ENCODE results near the gene STXBP6.
A peak's percentile ranks its signal among the peaks of the same experiment; 100 is the strongest.

Gene STXBP6

DNA sequence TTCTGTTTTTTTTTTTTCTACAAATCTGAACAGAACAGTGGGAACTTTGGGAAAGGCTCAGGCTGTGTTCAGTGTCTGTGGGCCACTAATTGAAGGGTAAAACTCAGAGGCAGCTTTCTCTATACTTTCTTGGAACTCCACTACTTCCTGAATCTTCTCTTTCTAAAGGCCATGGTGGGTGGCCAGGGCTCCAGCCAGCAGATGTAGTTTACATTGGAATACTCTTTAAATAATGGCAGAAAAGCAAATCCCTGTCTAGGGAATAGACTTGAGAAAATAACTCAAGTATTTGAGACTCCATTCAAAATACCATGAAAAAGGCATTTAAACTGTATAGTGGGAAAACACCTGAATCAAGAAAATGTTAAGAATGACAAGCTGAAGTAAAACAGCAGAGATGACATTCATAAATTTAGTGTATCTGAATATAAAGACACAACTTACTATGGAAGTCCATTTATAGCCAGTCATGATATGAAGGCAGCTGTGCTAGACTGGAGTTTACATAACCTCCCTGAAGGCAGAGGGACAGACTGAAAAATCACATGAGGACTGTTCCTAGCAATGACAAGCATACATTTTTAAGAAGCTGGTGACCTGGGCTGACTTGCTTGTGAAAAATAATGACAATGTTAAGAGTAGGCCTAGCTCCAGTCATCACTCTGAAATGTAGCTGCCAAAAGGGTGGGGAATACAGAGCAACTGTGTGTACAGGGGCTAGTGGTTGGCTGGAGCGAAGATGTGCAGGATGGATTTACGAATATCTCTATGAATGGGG, 168.6 kb downstream of the STXBP6 start:
- no peak overlapping the region for H3K4me3 ChIP-seq
- H3K27me3 ChIP-seq = no peaks in the 10 kb centered on the region
- intact Hi-C loops (cut with DNase I; ENCODE audit: low total_unique reads) = no loop called here
- H3K27ac ChIP-seq = no peak overlapping the region
- H3K36me3 ChIP-seq = no peaks in the 10 kb centered on the region
- DNase-seq = no peak
- peaks cover 0 to 19% (median 4%) of the 10 kb centered on the region in 4 donors for H3K4me1 ChIP-seq
- TF ChIP-seq, protein P1, sequence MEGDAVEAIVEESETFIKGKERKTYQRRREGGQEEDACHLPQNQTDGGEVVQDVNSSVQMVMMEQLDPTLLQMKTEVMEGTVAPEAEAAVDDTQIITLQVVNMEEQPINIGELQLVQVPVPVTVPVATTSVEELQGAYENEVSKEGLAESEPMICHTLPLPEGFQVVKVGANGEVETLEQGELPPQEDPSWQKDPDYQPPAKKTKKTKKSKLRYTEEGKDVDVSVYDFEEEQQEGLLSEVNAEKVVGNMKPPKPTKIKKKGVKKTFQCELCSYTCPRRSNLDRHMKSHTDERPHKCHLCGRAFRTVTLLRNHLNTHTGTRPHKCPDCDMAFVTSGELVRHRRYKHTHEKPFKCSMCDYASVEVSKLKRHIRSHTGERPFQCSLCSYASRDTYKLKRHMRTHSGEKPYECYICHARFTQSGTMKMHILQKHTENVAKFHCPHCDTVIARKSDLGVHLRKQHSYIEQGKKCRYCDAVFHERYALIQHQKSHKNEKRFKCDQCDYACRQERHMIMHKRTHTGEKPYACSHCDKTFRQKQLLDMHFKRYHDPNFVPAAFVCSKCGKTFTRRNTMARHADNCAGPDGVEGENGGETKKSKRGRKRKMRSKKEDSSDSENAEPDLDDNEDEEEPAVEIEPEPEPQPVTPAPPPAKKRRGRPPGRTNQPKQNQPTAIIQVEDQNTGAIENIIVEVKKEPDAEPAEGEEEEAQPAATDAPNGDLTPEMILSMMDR (IDR thresholded peaks at IDR 0.05) = no peak
- H3K9me3 ChIP-seq = no peaks in the 10 kb centered on the region

DNA sequence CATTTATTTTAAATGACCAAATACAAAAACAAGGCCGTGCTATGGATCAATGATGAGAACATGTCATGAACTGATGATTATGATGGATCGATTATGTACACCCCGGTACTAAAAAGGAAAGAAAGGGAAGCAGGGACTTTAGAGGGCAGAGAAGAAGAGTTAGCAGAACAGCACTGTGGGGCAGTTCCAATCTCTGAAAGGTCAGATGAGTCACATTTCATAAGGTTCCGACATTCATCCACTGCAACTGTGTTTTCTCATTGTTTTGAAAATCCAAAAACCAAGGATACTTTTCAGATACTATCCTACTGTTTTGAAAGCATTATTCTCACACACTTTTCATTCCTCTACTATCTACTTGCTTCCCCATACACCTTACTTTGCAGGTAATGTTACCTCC, 169.3 kb downstream of the STXBP6 start:
- Histone ChIP-seq H3K4me3 (no peak overlapping the region), H3K27me3 (no peaks in the 10 kb centered on the region), H3K4me1 (peaks cover 0 to 19% (median 4%) of the 10 kb centered on the region in 4 donors), H3K36me3 (no peaks in the 10 kb centered on the region), H3K9me3 (no peaks in the 10 kb centered on the region), H3K27ac (no peak overlapping the region)
- TF ChIP-seq, protein P1 (IDR thresholded peaks at IDR 0.05) = no peak
- intact Hi-C loops (cut with DNase I; ENCODE audit: low total_unique reads) = no loop called here
- DNase-seq = no peak

DNA sequence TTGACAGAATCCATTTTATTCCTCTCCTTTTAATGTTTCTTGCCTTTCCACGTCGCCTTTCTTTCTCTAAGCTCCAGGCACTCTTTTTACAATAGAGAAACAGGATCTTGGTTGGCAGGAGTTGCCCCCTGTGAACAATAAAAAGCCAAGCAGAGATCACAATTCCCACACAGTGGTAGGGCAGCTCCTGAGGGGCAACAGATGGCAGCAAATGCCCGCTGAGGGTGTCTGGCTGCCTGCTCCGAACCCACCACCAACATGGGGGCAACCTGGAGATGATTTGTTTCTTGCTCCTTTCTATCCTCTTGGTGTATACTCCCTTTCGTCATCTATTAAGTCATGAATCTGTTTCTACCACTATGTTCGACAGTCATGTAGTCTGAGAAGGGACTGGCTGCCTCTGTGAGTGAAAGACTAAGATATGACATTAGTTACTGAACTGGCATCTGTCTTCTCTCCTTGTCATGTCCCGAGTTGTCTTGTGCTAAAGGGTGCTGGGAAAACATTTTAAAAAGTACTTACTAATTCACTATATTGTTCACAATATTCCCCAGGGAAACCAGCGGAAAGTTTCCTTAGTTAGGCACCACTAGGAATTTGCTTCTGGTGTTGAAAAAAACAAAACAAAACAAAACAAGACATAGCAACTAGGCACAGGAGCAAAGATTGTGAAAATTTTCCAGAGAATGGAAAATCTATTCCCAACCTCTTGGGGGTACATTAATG, 170.1 kb downstream of the STXBP6 start:
- no peaks in the 10 kb centered on the region for H3K36me3 ChIP-seq
- no peak overlapping the region for H3K27ac ChIP-seq
- H3K4me3 ChIP-seq = no peak overlapping the region
- no peaks in the 10 kb centered on the region for H3K9me3 ChIP-seq
- no peaks in the 10 kb centered on the region for H3K27me3 ChIP-seq
- TF ChIP-seq, protein P1 (IDR thresholded peaks at IDR 0.05) = no peak
- intact Hi-C loops (cut with DNase I; ENCODE audit: low total_unique reads) = no loop called here
- DNase-seq = no peak
- H3K4me1 ChIP-seq = peaks cover 0 to 19% (median 4%) of the 10 kb centered on the region in 4 donors

DNA sequence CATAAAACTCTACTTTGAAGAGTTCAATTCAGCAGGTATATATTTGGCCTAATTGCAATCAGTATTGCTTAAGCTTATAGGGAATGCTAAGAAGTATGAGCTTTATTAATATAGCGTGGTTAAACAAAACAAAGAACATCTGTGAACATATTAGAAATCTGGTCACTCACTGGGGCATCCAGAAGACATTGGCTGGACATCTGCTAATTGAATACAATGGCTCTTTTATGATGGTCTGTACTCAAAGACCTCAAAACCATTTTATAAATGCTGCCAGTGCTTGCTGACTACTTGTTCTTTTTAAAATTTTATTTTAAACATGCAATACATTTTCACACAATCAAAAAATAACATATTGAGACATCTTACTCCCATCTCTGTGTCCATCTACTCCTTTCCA, 173.0 kb downstream of the STXBP6 start:
- peaks cover 0 to 19% (median 4%) of the 10 kb centered on the region in 4 donors for H3K4me1 ChIP-seq
- TF ChIP-seq, protein P1 (IDR thresholded peaks at IDR 0.05) = no peak
- H3K4me3 ChIP-seq = no peak overlapping the region
- DNase-seq = no peak
- no peak overlapping the region for H3K27ac ChIP-seq
- H3K9me3 ChIP-seq = no peaks in the 10 kb centered on the region
- no peaks in the 10 kb centered on the region for H3K27me3 ChIP-seq
- no peaks in the 10 kb centered on the region for H3K36me3 ChIP-seq
- intact Hi-C loops (cut with DNase I; ENCODE audit: low total_unique reads) = no loop called here

DNA sequence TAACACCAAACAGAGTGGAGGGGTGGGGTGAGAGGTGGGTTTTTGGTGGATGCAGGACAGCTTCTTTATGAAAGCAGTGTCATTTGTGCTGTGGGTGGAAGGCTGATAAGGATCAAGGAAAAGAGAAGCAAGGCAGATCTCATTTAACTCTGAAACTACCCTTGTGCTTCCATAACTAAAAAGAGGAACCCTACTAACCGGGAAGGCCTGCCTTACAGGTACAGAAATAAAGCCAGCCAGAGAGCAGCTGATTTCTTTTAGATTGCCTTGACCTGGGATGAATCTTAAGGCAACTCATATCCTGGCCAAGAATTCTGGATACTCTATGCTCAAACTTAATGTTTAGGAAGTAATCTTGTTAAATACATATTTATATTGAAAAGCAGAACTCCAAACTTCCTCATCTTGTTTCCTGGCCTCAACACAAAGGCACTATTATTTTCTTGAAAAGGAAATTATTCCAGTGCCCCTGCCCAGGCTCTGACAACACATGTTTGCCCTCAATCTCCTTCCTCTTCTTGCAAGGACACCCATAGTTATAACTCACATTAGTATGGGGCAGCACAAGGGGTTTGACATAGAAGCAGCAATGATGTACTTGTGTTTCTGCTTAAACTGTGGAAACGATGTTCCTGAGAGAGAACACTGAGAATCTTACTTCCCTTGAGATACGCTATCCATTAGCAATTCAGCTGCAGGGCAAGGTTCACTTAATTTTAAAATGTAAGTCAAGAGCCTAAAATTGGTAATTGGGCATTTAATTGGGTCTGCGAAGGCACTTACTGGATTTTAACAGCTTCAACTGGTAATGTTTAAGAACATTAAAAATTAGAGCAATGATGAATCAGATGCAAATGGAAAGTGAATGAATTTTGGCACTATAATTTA, 173.7 kb downstream of the STXBP6 start:
- Histone ChIP-seq H3K36me3 (no peaks in the 10 kb centered on the region), H3K27me3 (no peaks in the 10 kb centered on the region), H3K4me1 (peaks cover 0 to 12% (median 3%) of the 10 kb centered on the region in 4 donors), H3K9me3 (no peaks in the 10 kb centered on the region), H3K4me3 (no peak overlapping the region), H3K27ac (no peak overlapping the region)
- TF ChIP-seq, protein P1 (IDR thresholded peaks at IDR 0.05) = no peak
- DNase-seq = peak in 1 of 2 donors; percentile 32
- intact Hi-C loops (cut with DNase I; ENCODE audit: low total_unique reads) = no loop called here
